Esophagus squamous epithelium (tissue), 5 donors: ENCODE measurements around the gene ZCCHC18. TPM values are rescaled to one million over a fixed set of nuclear protein-coding genes. Genes with fewer than 3 reads are reported as not detected.
"Not testable (repeated sequence)": the region's sequence is repeated elsewhere in the genome, so short reads cannot be mapped to it uniquely, and the experiment has no call there.

Source experiments
- DNase-seq: peaks from one replicate; lab custom pipeline; 2025; lab: John Stamatoyannopoulos, UW
- H3K27ac ChIP-seq, 4 donors: fragments of 200-600 bp; sonication (generic); one replicate each; pipeline ENCODE4 v1.5.1; 2016 to 2019; ENCODE audit warnings: mild to moderate bottlenecking in 1 of 4
- H3K27me3 ChIP-seq, 4 donors: fragments of 200-600 bp; sonication (generic); 1 replicate in 3 of 4; 2 replicates in 1 of 4; pipeline versions ENCODE4 v1.5.1 to v1.6.0; 2017 to 2021; ENCODE audit warnings: antibody characterized with exemption in 1 of 4
- H3K36me3 ChIP-seq, 3 donors: fragments of 200-600 bp; sonication (generic); one replicate each; pipeline ENCODE4 v1.5.1; 2016 to 2019
- H3K4me1 ChIP-seq, 3 donors: fragments of 200-600 bp; sonication (generic); one replicate each; pipeline ENCODE4 v1.5.1; 2017 to 2019
- H3K4me3 ChIP-seq, 4 donors: fragments of 200-600 bp; sonication (generic); 1 replicate in 3 of 4; 2 replicates in 1 of 4; pipeline ENCODE4 v1.5.1; 2016 to 2019; ENCODE audit warnings: mild to moderate bottlenecking in 2 of 4, moderate library complexity in 1 of 4
- H3K9me3 ChIP-seq, 3 donors: fragments of 200-600 bp; sonication (generic); one replicate each; pipeline ENCODE4 v1.5.1; 2016 to 2019
- POLR2A ChIP-seq, 4 donors: fragments of 450-650 bp; IDR thresholded peaks; one replicate each; pipeline ENCODE4 v1.6.1; 2017; ENCODE audit warnings: antibody characterized with exemption in 4 of 4, mild to moderate bottlenecking in 4 of 4, moderate library complexity in 3 of 4
- WGBS, 2 donors: methylation state at CpG; one replicate each; pipeline ENCODE4 v1.1.5; 2018; 5-methylcytosine and 5-hydroxymethylcytosine counted together
- intact Hi-C: fragments of 100-400 bp; cut with DNase I; formaldehyde crosslinking; loops from one replicate; pipeline ENCODE4 v1.15.0; 2022
- total RNA-seq, 4 donors: library from RNA; depleted of rRNA; stranded (reverse); fragments of >200 nt; gene quantifications; one replicate each; pipeline ENCODE4 v1.1.0, GENCODE V29; 2016
- TF ChIP-seq, protein P1 (sequence below), 6 experiments: fragments of 450-650 bp in 4 of 6; fragments of 200-600 bp in 2 of 6; sonication (generic) in 2 of 6; IDR thresholded peaks; one replicate each; pipeline ENCODE4 v1.5.1; 2016 to 2019; ENCODE audit warnings: antibody characterized with exemption in 6 of 6, mild to moderate bottlenecking in 4 of 6, moderate library complexity in 4 of 6
- donor health status: DM: yes; HTN: yes; CAD: no.

ZCCHC18 gene
- total RNA-seq: 1 to 10 TPM in 1 of 4 donors, under 1 TPM in 2, not detected in 1; 0.22 to 2.3 (median 0.73) TPM

DNA sequence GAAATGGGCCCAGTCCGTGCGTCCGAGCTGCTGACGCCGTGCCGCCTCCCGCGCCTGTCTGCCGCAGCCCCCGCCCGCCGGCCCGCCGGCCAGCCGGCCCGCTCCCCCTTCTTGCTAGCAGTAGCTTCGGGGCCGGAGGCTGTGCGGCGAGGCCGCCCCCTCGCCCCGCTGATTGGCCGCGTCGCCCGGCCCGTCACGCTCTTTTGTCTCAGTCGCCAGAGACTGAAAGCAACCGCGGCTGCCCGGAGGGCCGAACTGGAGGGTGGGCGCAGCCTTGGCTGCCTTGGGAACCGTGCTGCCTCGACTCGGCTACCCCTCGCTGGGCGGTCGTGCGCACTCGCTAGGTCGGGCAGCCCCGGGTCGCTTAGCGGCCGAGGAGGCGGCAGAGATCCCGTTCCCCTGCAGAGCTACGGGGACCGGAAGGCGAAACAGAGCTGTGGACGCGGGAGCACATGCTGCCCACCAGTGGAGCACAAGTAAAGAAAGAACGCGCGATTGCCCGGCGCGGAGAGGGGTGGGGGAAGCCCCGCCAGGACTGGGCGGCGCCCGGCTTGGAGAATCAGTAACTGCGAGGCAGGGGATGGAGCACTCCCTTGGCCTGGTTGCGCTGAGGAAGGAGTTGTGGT lies at the start of gene ZCCHC18:
ZCCHC18 (plus strand) TSS at position 198 of the 626 bp plus-strand sequence. CDS start 1,589 bp downstream, outside the sequence.
- H3K4me3 ChIP-seq: peak within 1 kb of the TSS; percentile 38 to 74 (median 56)
- intact Hi-C loops: no loop called here
- no peak for DNase-seq
- TF ChIP-seq, protein P1, sequence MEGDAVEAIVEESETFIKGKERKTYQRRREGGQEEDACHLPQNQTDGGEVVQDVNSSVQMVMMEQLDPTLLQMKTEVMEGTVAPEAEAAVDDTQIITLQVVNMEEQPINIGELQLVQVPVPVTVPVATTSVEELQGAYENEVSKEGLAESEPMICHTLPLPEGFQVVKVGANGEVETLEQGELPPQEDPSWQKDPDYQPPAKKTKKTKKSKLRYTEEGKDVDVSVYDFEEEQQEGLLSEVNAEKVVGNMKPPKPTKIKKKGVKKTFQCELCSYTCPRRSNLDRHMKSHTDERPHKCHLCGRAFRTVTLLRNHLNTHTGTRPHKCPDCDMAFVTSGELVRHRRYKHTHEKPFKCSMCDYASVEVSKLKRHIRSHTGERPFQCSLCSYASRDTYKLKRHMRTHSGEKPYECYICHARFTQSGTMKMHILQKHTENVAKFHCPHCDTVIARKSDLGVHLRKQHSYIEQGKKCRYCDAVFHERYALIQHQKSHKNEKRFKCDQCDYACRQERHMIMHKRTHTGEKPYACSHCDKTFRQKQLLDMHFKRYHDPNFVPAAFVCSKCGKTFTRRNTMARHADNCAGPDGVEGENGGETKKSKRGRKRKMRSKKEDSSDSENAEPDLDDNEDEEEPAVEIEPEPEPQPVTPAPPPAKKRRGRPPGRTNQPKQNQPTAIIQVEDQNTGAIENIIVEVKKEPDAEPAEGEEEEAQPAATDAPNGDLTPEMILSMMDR (IDR thresholded peaks at IDR 0.05): no peak
- no peak for TF ChIP-seq POLR2A (IDR thresholded peaks at IDR 0.05)
- WGBS, 2 donors: 0 to 46% methylated on average over 14 to 15 of the region's 67 CpGs
- H3K27ac ChIP-seq: peak within 1 kb of the TSS; percentile 39 to 84 (median 76)
- no peaks in the 10 kb centered on the region for H3K9me3 ChIP-seq
- H3K4me1 ChIP-seq: peaks cover 0 to 21% (median 0%) of the 10 kb centered on the region in 3 donors
- no peaks in the 10 kb centered on the region for H3K36me3 ChIP-seq
- H3K27me3 ChIP-seq: peaks cover 0 to 17% (median 0%) of the 10 kb centered on the region in 4 donors

- H3K4me3 ChIP-seq, intact Hi-C loops, H3K27me3 ChIP-seq, H3K9me3 ChIP-seq, H3K36me3 ChIP-seq, H3K27ac ChIP-seq, DNase-seq, H3K4me1 ChIP-seq: not testable (repeated sequence)
- no CpG with 5 or more reads among the region's 18 CpGs for WGBS, 2 donors
Observed at GRCh38 chrX:104062636-104063035, 49.7 kb upstream of the ZCCHC18 start.

- H3K4me1 ChIP-seq, H3K4me3 ChIP-seq, intact Hi-C loops, H3K36me3 ChIP-seq, H3K9me3 ChIP-seq, DNase-seq, H3K27ac ChIP-seq, H3K27me3 ChIP-seq: not testable (repeated sequence)
- WGBS, 2 donors: no CpG with 5 or more reads among the region's 46 CpGs
Observed at GRCh38 chrX:104075778-104076445, 36.4 kb upstream of the ZCCHC18 start, which contains the start of gene TMSB15C. TMSB15C (minus strand) TSS chrX:104076236.

DNA sequence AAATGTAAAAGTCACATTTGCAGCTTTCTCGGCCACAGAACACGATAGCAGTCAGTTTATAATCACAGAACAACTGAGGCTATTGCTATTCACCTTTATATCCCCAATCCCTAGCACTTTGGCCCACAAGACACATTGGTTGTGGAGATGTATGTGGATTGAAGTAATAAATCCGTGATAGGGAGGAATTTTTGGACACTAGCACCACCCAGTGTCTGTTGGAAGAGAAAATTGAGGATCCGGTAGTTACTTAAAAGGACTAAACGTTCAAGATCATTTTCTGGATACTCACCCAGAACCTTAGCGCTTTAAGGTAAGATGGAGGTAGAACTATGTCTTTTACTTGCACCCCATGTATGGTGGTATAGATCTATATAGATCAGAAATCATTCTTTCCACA lies 34.5 kb upstream of the ZCCHC18 start:
- H3K4me1 ChIP-seq, H3K27ac ChIP-seq, H3K4me3 ChIP-seq, H3K9me3 ChIP-seq, intact Hi-C loops, H3K27me3 ChIP-seq, DNase-seq, H3K36me3 ChIP-seq: not testable (repeated sequence)
- WGBS, 2 donors: no CpG with 5 or more reads among the region's 6 CpGs

DNA sequence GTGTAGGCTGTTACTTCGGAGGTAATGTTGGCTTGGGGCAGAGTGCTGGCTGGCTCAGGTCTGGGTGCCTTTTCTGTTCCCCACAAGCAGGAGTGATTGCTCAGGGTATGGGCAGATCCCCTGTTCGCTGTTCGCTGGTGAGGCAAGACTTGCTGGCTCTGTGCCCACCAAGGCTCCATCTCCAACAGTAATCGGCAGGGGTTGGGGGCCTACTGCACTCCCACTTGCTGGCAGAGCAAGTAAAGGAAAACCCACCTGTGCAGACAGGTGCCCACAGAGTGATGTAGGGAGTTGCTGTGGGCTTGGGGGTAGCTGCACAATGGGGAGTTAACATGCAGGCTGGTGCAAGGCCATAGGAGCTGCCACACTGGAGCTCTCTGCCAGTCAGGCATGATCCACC lies 28.3 kb upstream of the ZCCHC18 start:
- H3K27ac ChIP-seq: no peak overlapping the region
- intact Hi-C loops: no loop called here
- no peaks in the 10 kb centered on the region for H3K27me3 ChIP-seq
- H3K4me1 ChIP-seq: no peaks in the 10 kb centered on the region
- DNase-seq: no peak
- 40% methylated on average over 1 of the region's 4 CpGs; no CpG with 5 or more reads in 1 of the 2 donors for WGBS, 2 donors
- H3K9me3 ChIP-seq: no peaks in the 10 kb centered on the region
- TF ChIP-seq, protein P1 (IDR thresholded peaks at IDR 0.05): no peak
- no peak for TF ChIP-seq POLR2A (IDR thresholded peaks at IDR 0.05)
- H3K36me3 ChIP-seq: no peaks in the 10 kb centered on the region
- no peak overlapping the region for H3K4me3 ChIP-seq

DNA sequence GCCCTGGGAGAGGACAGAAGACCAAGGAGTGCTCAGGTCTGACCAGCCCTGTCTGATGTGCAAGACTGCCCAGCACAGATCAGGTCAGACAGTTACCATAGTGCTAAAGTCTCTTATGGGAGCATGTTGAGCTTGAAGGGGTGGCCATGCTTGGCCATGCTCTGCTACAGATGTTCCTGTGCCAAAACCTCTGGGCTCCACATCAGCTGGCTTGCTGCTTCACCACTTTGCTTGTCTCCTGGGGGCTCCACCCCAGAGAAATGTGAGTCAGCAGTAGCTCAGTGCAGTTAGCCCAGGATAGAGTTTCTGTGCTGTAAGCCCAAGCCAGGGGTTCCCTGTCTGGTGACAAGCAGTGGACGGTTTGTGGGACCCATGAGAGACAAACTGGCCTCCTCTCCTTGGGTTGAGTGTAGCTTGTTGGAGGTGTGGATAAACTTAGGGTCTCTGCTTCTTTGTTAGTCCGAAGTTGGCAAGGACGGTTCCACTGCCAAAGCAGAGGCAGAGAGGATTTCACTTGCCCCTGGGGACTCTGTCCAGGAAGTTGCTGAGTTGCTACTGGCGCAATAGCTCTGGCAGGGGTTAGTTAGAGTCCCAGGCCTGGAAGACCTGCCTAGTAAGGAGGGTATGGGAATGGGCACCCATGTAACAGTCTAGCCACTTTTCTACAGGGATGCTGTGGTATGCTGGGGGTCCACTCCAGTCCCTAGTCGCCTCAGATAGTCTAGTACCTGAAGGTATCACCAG lies 27.6 kb upstream of the ZCCHC18 start:
- no peak for TF ChIP-seq POLR2A (IDR thresholded peaks at IDR 0.05)
- TF ChIP-seq, protein P1 (IDR thresholded peaks at IDR 0.05): no peak
- intact Hi-C loops: no loop called here
- no peak overlapping the region for H3K4me3 ChIP-seq
- no peaks in the 10 kb centered on the region for H3K9me3 ChIP-seq
- no peak overlapping the region for H3K27ac ChIP-seq
- no peaks in the 10 kb centered on the region for H3K36me3 ChIP-seq
- no peaks in the 10 kb centered on the region for H3K27me3 ChIP-seq
- no peaks in the 10 kb centered on the region for H3K4me1 ChIP-seq
- WGBS, 2 donors: no CpG with 5 or more reads among the region's 5 CpGs
- no peak for DNase-seq
